GM12865 (cell line): ENCODE measurements around the gene PLA2G6.

Source experiments
- DNase-seq: peaks from one replicate; pipeline ENCODE4 v3.0.0; 2010; ENCODE audit warnings: low read depth
- H3K4me3 ChIP-seq: 2 replicates; pipeline ENCODE4 v1.5.1; 2011; ENCODE audit warnings: mild to moderate bottlenecking, low read depth, low read length, control low read depth
- TF ChIP-seq, protein P1 (sequence below): IDR thresholded peaks from 2 replicates; pipeline ENCODE4 v1.5.1; 2011; ENCODE audit warnings: low read length, control low read depth, low read depth, inconsistent platforms; ENCODE audit not compliant: insufficient read depth; ENCODE audit errors: missing control alignments

Gene PLA2G6

DNA sequence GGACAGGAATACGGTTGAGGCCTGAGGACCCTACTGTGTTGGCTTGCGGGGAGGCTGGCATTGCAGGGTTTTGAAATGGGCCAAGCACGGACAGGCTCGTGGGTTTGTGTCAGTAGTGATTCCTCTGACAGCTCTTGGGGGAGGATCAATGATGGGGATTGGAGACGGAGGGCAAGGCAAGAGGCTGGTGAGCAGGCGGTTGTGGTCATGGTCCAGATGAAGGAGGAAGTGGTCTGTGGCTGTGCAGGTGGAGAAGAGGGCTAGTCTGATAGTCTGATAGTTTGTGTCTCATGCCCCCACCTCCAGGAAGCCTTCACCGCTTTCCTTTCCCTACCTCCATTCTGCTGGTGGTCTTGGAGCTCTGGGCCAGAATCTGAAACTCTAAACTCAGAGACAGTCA, 23.2 kb upstream of the PLA2G6 start:
- DNase-seq: peak; percentile 87
- no peak overlapping the region for H3K4me3 ChIP-seq
- TF ChIP-seq, protein P1, sequence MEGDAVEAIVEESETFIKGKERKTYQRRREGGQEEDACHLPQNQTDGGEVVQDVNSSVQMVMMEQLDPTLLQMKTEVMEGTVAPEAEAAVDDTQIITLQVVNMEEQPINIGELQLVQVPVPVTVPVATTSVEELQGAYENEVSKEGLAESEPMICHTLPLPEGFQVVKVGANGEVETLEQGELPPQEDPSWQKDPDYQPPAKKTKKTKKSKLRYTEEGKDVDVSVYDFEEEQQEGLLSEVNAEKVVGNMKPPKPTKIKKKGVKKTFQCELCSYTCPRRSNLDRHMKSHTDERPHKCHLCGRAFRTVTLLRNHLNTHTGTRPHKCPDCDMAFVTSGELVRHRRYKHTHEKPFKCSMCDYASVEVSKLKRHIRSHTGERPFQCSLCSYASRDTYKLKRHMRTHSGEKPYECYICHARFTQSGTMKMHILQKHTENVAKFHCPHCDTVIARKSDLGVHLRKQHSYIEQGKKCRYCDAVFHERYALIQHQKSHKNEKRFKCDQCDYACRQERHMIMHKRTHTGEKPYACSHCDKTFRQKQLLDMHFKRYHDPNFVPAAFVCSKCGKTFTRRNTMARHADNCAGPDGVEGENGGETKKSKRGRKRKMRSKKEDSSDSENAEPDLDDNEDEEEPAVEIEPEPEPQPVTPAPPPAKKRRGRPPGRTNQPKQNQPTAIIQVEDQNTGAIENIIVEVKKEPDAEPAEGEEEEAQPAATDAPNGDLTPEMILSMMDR: no peak

DNA sequence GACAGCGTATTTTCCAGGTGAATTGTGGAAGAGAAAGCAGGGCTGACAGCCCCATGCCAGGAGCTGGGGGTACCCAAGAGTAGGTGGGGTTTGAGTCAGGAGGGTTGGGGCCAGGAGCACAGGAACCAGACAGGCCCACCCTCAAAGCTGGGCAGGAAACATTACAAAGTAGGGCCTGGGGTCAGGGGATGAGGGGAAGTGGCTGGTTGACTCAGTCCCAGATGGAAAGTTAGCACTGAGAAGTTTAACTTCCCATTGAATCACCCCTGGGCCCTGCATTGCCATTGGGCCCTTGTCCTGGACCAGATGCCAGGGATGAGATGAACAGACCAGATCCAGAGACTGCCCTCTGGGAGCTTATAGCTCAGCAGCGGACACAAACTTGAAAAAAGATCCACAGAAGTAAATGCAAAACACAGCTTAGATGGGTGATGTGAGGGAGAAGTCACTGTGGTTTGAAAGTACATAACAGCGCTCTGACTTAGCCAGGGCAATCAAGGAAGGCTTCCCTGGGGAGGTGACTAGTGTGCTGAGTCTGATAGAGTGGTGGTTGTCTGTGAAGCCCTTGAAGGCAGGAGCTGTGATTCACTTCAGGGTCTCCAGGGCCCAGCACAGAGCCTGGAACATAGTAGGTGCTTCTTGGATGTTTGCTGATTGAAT, 22.4 kb upstream of the PLA2G6 start:
- H3K4me3 ChIP-seq: peak overlapping the region; percentile 76; the same call in 1 of the 2 replicates
- TF ChIP-seq, protein P1: no peak
- peak; percentile 27 for DNase-seq

DNA sequence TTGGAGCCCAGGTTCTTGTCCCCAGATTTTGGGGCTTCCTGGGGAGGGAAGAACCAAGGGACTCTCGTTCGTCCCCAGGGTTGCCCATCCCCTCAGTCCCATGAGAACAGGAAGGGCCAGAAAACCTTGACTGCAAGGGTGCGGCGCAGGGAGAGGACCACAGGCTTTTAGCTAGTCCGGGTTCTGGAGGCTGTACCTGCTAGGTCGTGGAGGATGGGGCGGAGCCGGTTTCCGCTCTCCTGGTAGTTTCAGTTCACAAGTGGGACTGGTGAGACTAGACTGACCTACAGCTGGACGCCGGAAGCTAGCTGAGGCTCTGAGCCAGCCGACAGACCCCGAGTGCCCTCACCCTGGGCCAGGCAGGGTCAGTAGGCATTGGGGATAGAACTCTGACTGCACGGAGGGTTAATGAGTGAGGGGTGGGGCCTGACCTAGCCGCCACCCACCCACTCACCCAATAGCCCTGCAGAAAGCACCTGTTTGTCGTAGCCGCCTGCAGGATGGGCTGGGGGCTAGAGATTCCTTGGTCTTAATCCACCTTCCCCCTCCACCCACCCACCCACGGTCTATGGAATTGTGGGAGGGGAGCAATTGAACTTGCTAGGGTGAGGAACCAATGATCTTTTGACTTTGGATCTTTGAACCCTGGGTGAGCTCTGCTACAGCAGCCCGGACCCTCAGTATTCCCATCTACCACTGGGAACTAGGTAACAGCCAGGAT, 21.6 kb upstream of the PLA2G6 start:
- DNase-seq: peak; percentile 79
- TF ChIP-seq, protein P1: no peak
- peak overlapping the region; percentile 76 for H3K4me3 ChIP-seq

DNA sequence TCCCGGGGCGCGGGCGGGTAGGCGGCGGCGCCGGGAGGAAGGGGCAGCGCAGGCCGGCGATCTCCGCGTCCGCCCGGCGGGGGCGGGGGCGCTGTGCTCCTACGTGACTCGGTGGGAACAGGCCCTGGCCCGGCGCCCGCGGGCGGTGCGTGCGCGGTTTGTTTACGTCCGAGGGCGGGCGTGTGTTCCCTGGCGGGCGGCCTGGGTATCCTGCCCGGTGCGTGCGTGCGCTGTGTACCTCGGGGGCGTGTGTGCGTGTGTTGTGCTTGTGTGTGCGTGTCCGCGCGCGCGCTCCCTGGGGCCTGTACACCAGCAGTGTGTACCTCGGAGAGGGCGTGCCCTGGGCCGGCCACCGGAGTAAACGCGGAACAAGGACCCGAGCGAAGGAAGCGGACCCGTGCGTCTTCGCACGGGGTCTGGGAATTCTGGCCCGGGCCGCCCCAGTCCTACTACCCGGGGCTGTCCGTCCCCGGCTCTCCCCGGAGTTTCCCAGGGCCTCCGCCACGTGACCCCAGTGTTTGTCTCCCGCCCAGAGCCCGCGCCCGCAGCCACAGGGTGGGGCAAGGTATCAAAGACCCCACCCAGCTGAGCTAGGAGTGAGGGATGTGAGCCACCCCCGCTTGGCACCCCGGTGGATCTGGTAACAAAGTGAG, 20.9 kb upstream of the PLA2G6 start:
- peak overlapping the region; percentile 76 for H3K4me3 ChIP-seq
- peak; percentile 69 for DNase-seq
- TF ChIP-seq, protein P1: peak; percentile 9

DNA sequence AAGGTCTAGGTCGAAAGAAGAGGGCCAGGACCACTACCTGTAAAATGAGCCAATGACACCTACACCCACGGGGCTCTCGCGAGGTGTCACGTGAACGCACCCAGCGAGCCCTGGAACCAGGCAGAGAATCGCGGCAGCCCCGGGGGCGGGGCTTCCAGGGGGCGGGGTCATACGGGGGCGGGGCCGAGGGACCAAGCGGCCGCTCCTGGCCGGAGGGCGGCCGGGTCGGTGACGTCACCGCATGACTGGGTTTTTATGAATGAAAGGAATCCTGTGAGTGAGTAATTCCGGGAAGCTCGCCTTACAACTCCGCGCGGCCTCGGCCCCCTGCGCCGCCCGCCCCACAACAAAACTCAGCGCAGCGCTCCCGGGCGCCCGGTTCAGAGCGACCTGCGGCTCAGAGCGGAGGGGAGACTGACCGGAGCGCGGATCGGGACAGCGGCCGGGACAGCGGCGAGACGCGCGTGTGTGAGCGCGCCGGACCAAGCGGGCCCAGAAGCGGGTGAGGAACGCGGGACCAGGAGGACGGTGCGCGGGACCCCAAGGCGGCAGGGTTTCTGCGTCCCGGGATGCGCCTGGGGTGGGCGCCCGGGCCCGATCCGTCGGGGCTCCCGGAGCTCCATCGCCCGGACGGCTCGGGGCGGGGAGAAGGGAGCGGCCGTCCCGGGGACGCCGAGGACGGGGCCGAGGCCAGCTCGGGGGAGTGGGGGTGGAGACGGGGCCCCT, 20.2 kb upstream of the PLA2G6 start, which contains the start of gene MAFF:
TSS of gene MAFF (plus strand) at position 284 of the 726 bp plus-strand sequence. CDS start 11,860 bp downstream, outside the sequence.
- TF ChIP-seq, protein P1: no peak
- peak; percentile 97 for DNase-seq
- peak within 1 kb of the TSS; percentile 76 for H3K4me3 ChIP-seq

DNA sequence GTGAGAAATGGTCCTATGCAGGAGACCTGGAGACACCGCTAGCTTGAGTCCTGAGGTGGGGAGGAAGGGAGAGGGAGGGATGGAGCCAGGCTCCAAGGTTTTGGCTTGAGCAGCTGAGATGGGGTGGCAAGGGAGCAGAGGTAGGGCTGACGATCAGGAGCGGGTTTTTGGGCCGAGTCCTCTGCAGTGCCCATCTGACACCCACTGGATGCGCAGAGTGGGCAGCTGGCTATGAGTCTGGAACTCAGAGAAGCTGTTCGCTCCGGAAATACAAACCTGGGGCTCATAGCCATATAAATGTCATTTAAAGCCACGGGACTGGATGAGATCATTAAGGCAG, 19.7 kb upstream of the PLA2G6 start:
- no peak for DNase-seq
- H3K4me3 ChIP-seq: peak overlapping the region; percentile 49
- TF ChIP-seq, protein P1: no peak
